H1 (cell line): ENCODE results near the gene MEF2C.

Experiments used
- CHD1 ChIP-seq: IDR thresholded peaks from 2 replicates; pipeline ENCODE4 v1.6.1; 2012; ENCODE audit warnings: low read depth, low read length, improper control_type of control experiment
- EGR1 ChIP-seq: IDR thresholded peaks from 2 replicates; pipeline ENCODE4 v1.6.1; 2011; ENCODE audit warnings: low read depth, low read length, borderline replicate concordance
- JUN ChIP-seq: IDR thresholded peaks from 2 replicates; pipeline ENCODE4 v1.6.1; 2011; ENCODE audit warnings: low read depth, mild to moderate bottlenecking, improper control_type of control experiment, low read length
- NANOG ChIP-seq: IDR thresholded peaks from 2 replicates; pipeline ENCODE4 v1.6.1; 2011; ENCODE audit warnings: low read length, low read depth, mild to moderate bottlenecking, inconsistent platforms; ENCODE audit not compliant: insufficient read depth, poor library complexity, severe bottlenecking
- POLR2A ChIP-seq, 2 experiments: IDR thresholded peaks; 1 replicate in 1 of 2; 2 replicates in 1 of 2; pipeline ENCODE4 v1.6.1; 2011; ENCODE audit warnings: low read depth in 2 of 2, low read length in 2 of 2, mild to moderate bottlenecking in 2 of 2; ENCODE audit errors: control extremely low read depth in 1 of 2
- POLR2AphosphoS5 ChIP-seq: IDR thresholded peaks from 2 replicates; pipeline ENCODE4 v1.6.1; 2011; ENCODE audit warnings: low read depth, low read length
- RFX5 ChIP-seq: IDR thresholded peaks from 2 replicates; pipeline ENCODE4 v1.6.1; 2011; ENCODE audit warnings: low read depth, low read length, improper control_type of control experiment, borderline replicate concordance
- RNF2 ChIP-seq: fragments of 200-900, 300-1000 bp; sonication (generic); IDR thresholded peaks from 2 replicates; pipeline ENCODE4 v1.7.1; 2016; ENCODE audit warnings: borderline replicate concordance, low read depth, mild to moderate bottlenecking, antibody characterized with exemption, low read length; ENCODE audit not compliant: poor library complexity, severe bottlenecking; ENCODE audit errors: missing control alignments
- SIX5 ChIP-seq: IDR thresholded peaks from 2 replicates; pipeline ENCODE4 v1.6.1; 2011; ENCODE audit warnings: mild to moderate bottlenecking, low read depth, low read length
- YY1 ChIP-seq: IDR thresholded peaks from 2 replicates; pipeline ENCODE4 v1.6.1; 2011; ENCODE audit warnings: low read depth, mild to moderate bottlenecking, low read length
- TF ChIP-seq, protein P1 (sequence below), 3 experiments: IDR thresholded peaks; 1 replicate in 2 of 3; 2 replicates in 1 of 3; pipeline versions ENCODE4 v1.5.1 to v1.6.1; 2011; ENCODE audit warnings: low read length in 3 of 3, mild to moderate bottlenecking in 3 of 3, inconsistent platforms in 2 of 3, low read depth in 1 of 3, moderate library complexity in 1 of 3; ENCODE audit not compliant: insufficient read depth in 1 of 3; ENCODE audit errors: control extremely low read depth in 1 of 3
- TF ChIP-seq, protein P2 (sequence below): IDR thresholded peaks from 2 replicates; pipeline ENCODE4 v1.6.1; 2011; ENCODE audit warnings: low read length, improper control_type of control experiment
- TF ChIP-seq, protein P3 (sequence below): IDR thresholded peaks from 2 replicates; pipeline ENCODE4 v1.6.1; 2011; ENCODE audit warnings: low read depth, mild to moderate bottlenecking, low read length; ENCODE audit not compliant: insufficient read depth

DNA sequence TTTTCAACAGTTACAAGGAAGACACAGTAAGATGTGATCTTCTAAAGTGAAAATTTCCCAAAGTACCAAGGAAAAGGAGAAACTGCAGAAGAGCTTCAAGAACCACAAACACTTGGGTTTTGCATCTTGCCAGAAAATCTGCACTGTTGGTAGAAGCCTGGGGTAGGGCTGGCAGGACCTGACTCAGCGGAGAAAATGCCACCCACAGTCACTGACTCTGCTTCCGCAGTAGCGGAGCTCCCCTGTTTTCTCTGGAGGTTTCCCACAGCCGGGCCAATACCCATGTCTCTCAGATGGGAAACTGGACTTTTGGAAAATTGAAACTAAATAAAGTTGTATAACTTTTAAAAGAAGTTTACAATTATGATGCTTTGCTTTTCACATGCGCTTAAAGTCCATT, 104.2 kb downstream of the MEF2C start:
- TF ChIP-seq JUN (no peak), RNF2 (no peak), YY1 (no peak), POLR2A (IDR thresholded peaks at IDR 0.05; ENCODE audit: control extremely low read depth in 1 of 2, low read depth in 2 of 2, low read length in 2 of 2) (no peak), RFX5 (no peak), NANOG (no peak), CHD1 (no peak), EGR1 (no peak), POLR2AphosphoS5 (no peak), SIX5 (no peak)
- TF ChIP-seq, protein P1, sequence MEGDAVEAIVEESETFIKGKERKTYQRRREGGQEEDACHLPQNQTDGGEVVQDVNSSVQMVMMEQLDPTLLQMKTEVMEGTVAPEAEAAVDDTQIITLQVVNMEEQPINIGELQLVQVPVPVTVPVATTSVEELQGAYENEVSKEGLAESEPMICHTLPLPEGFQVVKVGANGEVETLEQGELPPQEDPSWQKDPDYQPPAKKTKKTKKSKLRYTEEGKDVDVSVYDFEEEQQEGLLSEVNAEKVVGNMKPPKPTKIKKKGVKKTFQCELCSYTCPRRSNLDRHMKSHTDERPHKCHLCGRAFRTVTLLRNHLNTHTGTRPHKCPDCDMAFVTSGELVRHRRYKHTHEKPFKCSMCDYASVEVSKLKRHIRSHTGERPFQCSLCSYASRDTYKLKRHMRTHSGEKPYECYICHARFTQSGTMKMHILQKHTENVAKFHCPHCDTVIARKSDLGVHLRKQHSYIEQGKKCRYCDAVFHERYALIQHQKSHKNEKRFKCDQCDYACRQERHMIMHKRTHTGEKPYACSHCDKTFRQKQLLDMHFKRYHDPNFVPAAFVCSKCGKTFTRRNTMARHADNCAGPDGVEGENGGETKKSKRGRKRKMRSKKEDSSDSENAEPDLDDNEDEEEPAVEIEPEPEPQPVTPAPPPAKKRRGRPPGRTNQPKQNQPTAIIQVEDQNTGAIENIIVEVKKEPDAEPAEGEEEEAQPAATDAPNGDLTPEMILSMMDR (IDR thresholded peaks at IDR 0.05; ENCODE audit: control extremely low read depth in 1 of 3, insufficient read depth in 1 of 3, low read depth in 1 of 3, low read length in 3 of 3) = no peak
- TF ChIP-seq, protein P2, sequence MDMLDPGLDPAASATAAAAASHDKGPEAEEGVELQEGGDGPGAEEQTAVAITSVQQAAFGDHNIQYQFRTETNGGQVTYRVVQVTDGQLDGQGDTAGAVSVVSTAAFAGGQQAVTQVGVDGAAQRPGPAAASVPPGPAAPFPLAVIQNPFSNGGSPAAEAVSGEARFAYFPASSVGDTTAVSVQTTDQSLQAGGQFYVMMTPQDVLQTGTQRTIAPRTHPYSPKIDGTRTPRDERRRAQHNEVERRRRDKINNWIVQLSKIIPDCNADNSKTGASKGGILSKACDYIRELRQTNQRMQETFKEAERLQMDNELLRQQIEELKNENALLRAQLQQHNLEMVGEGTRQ = no peak
- TF ChIP-seq, protein P3, sequence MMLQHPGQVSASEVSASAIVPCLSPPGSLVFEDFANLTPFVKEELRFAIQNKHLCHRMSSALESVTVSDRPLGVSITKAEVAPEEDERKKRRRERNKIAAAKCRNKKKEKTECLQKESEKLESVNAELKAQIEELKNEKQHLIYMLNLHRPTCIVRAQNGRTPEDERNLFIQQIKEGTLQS = no peak
